PC-3 (cell line): Measurements from ENCODE around the gene DLD. TPM values are rescaled to one million over a fixed set of nuclear protein-coding genes. Genes with fewer than 3 reads are reported as not detected.

Experiments used
- ATAC-seq: fragments of 200-7000 bp; cut with Tn5 transposase; 2 replicates; pipeline ENCODE4 v1.9.1; 2020; ENCODE audit warnings: mild to moderate bottlenecking, moderate library complexity
- BruUV-seq: library from RNA; stranded (reverse); fragments of 400-500 nt; replicated peaks from 2 replicates; lab custom pipeline; 2021; lab: Mats Ljungman, UMichigan
- CTCF ChIA-PET: fragments of 300-600 bp; sonication (Branson Sonifier 250); formaldehyde crosslinking; loops from one replicate; lab custom pipeline; 2022; ENCODE audit warnings: antibody characterized with exemption; lab: Charles Lee
- POLR2A ChIA-PET: fragments of 300-600 bp; sonication (Branson Sonifier 250); formaldehyde crosslinking; loops from one replicate; lab custom pipeline; 2022; ENCODE audit warnings: antibody characterized with exemption; ENCODE audit not compliant: unreplicated experiment; lab: Charles Lee
- DNase-seq: peaks from one replicate; pipeline ENCODE4 v3.0.0-alpha.2; 2015
- H2AFZ ChIP-seq: fragments of 300-600 bp; sonication (generic); 2 replicates; pipeline ENCODE4 v1.6.0; 2016; ENCODE audit warnings: antibody characterized with exemption, low read length
- H3F3A ChIP-seq: fragments of 300-600 bp; sonication (generic); one replicate; pipeline ENCODE4 v1.6.0; 2017; ENCODE audit warnings: antibody characterized with exemption, low read length, control low read depth, mild to moderate bottlenecking; ENCODE audit not compliant: unreplicated experiment
- H3K27ac ChIP-seq: fragments of 300-600 bp; sonication (generic); 2 replicates; pipeline ENCODE4 v1.5.1; 2016; ENCODE audit warnings: mild to moderate bottlenecking, low read length
- H3K27me3 ChIP-seq: fragments of 300-600 bp; sonication (generic); 2 replicates; pipeline ENCODE4 v1.6.1; 2016; ENCODE audit warnings: low read length, mixed read lengths
- H3K36me3 ChIP-seq: fragments of 300-600 bp; sonication (generic); 2 replicates; pipeline ENCODE4 v1.6.1; 2016; ENCODE audit warnings: low read depth, mixed run types, low read length, mixed read lengths
- H3K4me1 ChIP-seq: fragments of 300-600 bp; sonication (generic); 2 replicates; pipeline ENCODE4 v1.5.1; 2016; ENCODE audit warnings: low read length; ENCODE audit not compliant: insufficient read depth
- H3K4me2 ChIP-seq: fragments of 300-600 bp; sonication (generic); 2 replicates; pipeline ENCODE4 v1.6.0; 2016; ENCODE audit warnings: low read length
- H3K4me3 ChIP-seq: fragments of 300-600 bp; sonication (generic); 2 replicates; pipeline ENCODE4 v1.5.1; 2016; ENCODE audit warnings: mild to moderate bottlenecking, low read length, mixed read lengths
- H3K79me2 ChIP-seq: fragments of 300-600 bp; sonication (generic); 2 replicates; pipeline ENCODE4 v1.6.1; 2017; ENCODE audit warnings: low read length, mixed read lengths
- H3K9ac ChIP-seq: fragments of 300-600 bp; sonication (generic); 2 replicates; pipeline ENCODE4 v1.6.0; 2016; ENCODE audit warnings: mild to moderate bottlenecking, low read length
- H3K9me2 ChIP-seq: fragments of 300-600 bp; sonication (generic); replicated peaks from 2 replicates; pipeline ENCODE4 v1.6.1; 2016; ENCODE audit warnings: mixed run types, low read length, mixed read lengths
- H3K9me3 ChIP-seq: fragments of 300-600 bp; sonication (generic); 2 replicates; pipeline ENCODE4 v1.6.1; 2016; ENCODE audit warnings: low read length, mixed read lengths
- H4K20me1 ChIP-seq: fragments of 300-600 bp; sonication (generic); 2 replicates; pipeline ENCODE4 v1.6.1; 2016; ENCODE audit warnings: low read length, mixed read lengths
- CTCF ChIP-seq: fragments of 300-600 bp; sonication (generic); conservative IDR thresholded peaks from 2 replicates; pipeline ENCODE4 v1.5.1; 2017; ENCODE audit warnings: antibody characterized with exemption, low read depth, mild to moderate bottlenecking, low read length
- EZH2 ChIP-seq: fragments of 300-600 bp; sonication (generic); IDR thresholded peaks from one replicate; pipeline ENCODE4 v1.6.1; 2017; ENCODE audit warnings: antibody characterized with exemption, mild to moderate bottlenecking, low read length; ENCODE audit not compliant: unreplicated experiment
- EZH2phosphoT487 ChIP-seq: fragments of 300-600 bp; sonication (generic); IDR thresholded peaks from 2 replicates; pipeline ENCODE4 v1.6.1; 2018; ENCODE audit warnings: mild to moderate bottlenecking, antibody characterized with exemption, low read length, borderline replicate concordance
- intact Hi-C: fragments of 100-400 bp; cut with micrococcal nuclease; formaldehyde crosslinking; loops from 2 replicates; pipeline ENCODE4 v1.9.0; 2023
- total RNA-seq: library from RNA; depleted of rRNA; stranded (reverse); fragments of >200 nt; gene quantifications from 2 replicates; pipeline ENCODE4 v1.2.3, GENCODE V29; 2014

DLD gene
- total RNA-seq, 1 experiment from 2014 or later = 64.0 TPM

GRCh38 chr7:107961405-107961804 is 70.4 kb downstream of the DLD start:
- POLR2A ChIA-PET = no interaction called here
- Histone ChIP-seq H3K9me3 (no peaks in the 10 kb centered on the region), H3K9me2 (no peaks in the 10 kb centered on the region), H3K36me3 (peaks cover 71% of the 10 kb centered on the region), H3F3A (no peaks in the 10 kb centered on the region), H3K9ac (no peak overlapping the region), H3K4me2 (no peak overlapping the region), H3K79me2 (0 out of 2 replicates have a peak, but pooled peaks cover 4% of the 10 kb centered on the region), H3K4me3 (no peak overlapping the region), H3K27me3 (no peaks in the 10 kb centered on the region), H3K27ac (no peak overlapping the region), H3K4me1 (peaks cover 2% of the 10 kb centered on the region), H4K20me1 (no peaks in the 10 kb centered on the region), H2AFZ (no peak overlapping the region)
- CTCF ChIA-PET = no interaction called here
- intact Hi-C loops = no loop called here
- DNase-seq (no peak), ATAC-seq (no peak)
- TF ChIP-seq EZH2phosphoT487 = no peak
- TF ChIP-seq CTCF = no peak
- TF ChIP-seq EZH2 = no peak
- BruUV-seq = no TSS peak

- no peaks in the 10 kb centered on the region for H3K9me2 ChIP-seq
- no peak for ATAC-seq
- intact Hi-C loops = no loop called here
- H3K79me2 ChIP-seq = 0 out of 2 replicates have a peak, but pooled peaks cover 4% of the 10 kb centered on the region
- peaks cover 2% of the 10 kb centered on the region for H3F3A ChIP-seq
- H3K4me3 ChIP-seq = no peak overlapping the region
- H3K36me3 ChIP-seq = peaks cover 65% of the 10 kb centered on the region
- H3K9me3 ChIP-seq = no peaks in the 10 kb centered on the region
- H3K4me2 ChIP-seq = no peak overlapping the region
- DNase-seq = no peak
- no TSS peak for BruUV-seq
- no peak overlapping the region for H2AFZ ChIP-seq
- no peak overlapping the region for H3K9ac ChIP-seq
- POLR2A ChIA-PET = no interaction called here
- peaks cover 16% of the 10 kb centered on the region for H3K4me1 ChIP-seq
- no peak for TF ChIP-seq EZH2phosphoT487
- no peak for TF ChIP-seq EZH2
- TF ChIP-seq CTCF = no peak
- no peaks in the 10 kb centered on the region for H3K27me3 ChIP-seq
- CTCF ChIA-PET = no interaction called here
- no peak overlapping the region for H3K27ac ChIP-seq
- H4K20me1 ChIP-seq = peaks cover 3% of the 10 kb centered on the region; the same call in 1 of the 2 replicates
Observed at GRCh38 chr7:107962817-107963216, 71.8 kb downstream of the DLD start.

- no peaks in the 10 kb centered on the region for H3K9me3 ChIP-seq
- H3F3A ChIP-seq = peaks cover 8% of the 10 kb centered on the region
- no peak overlapping the region for H3K4me3 ChIP-seq
- POLR2A ChIA-PET = no interaction called here
- H3K4me2 ChIP-seq = no peak overlapping the region
- peaks cover 26% of the 10 kb centered on the region for H3K4me1 ChIP-seq
- TF ChIP-seq EZH2phosphoT487 = no peak
- no peak for TF ChIP-seq EZH2
- TF ChIP-seq CTCF = no peak
- H3K79me2 ChIP-seq = 0 out of 2 replicates have a peak, but pooled peaks cover 4% of the 10 kb centered on the region
- no peaks in the 10 kb centered on the region for H3K9me2 ChIP-seq
- no peak overlapping the region for H2AFZ ChIP-seq
- H3K27me3 ChIP-seq = no peaks in the 10 kb centered on the region
- H3K36me3 ChIP-seq = peaks cover 55% of the 10 kb centered on the region
- CTCF ChIA-PET = no interaction called here
- H3K9ac ChIP-seq = no peak overlapping the region
- ATAC-seq (no peak), DNase-seq (no peak)
- BruUV-seq = no TSS peak
- peaks cover 10% of the 10 kb centered on the region; the same call in 1 of the 2 replicates for H4K20me1 ChIP-seq
- H3K27ac ChIP-seq = no peak overlapping the region
- intact Hi-C loops = no loop called here
Observed at GRCh38 chr7:107964510-107964909, 73.5 kb downstream of the DLD start.
